Astrocyte (in vitro differentiated cells and primary cell): ENCODE measurements around the gene ASPHD2. TPM values are rescaled to one million over a fixed set of nuclear protein-coding genes. Genes with fewer than 3 reads are reported as not detected.

Experiments used
- DNase-seq: peaks from one replicate; pipeline ENCODE4 v3.0.0-alpha.2; 2010; ENCODE audit warnings: low read depth
- FAIRE-seq: peaks from 2 replicates; lab custom pipeline; 2011; peaks lifted over from hg19 to GRCh38; lab: Jason Lieb, UNC
- H2AFZ ChIP-seq: 2 replicates; pipeline ENCODE4 v1.6.0; 2012; ENCODE audit warnings: low read depth, low read length, inconsistent platforms
- H3K27ac ChIP-seq: 2 replicates; pipeline ENCODE4 v1.5.1; 2011; ENCODE audit warnings: low read depth, low read length, inconsistent platforms
- H3K27me3 ChIP-seq: 2 replicates; pipeline ENCODE4 v1.6.0; 2011; ENCODE audit warnings: low read length, inconsistent platforms; ENCODE audit not compliant: insufficient read depth
- H3K36me3 ChIP-seq: 2 replicates; pipeline ENCODE4 v1.5.1; 2011; ENCODE audit warnings: low read length, inconsistent platforms; ENCODE audit not compliant: insufficient read depth
- H3K4me1 ChIP-seq: 2 replicates; pipeline ENCODE4 v1.5.1; 2011; ENCODE audit warnings: low read length, inconsistent platforms; ENCODE audit not compliant: insufficient read depth
- H3K4me2 ChIP-seq: 2 replicates; pipeline ENCODE4 v1.6.0; 2012; ENCODE audit warnings: low read length, inconsistent platforms
- H3K4me3 ChIP-seq: 2 replicates; pipeline ENCODE4 v1.5.1; 2011; ENCODE audit warnings: low read depth, mild to moderate bottlenecking, low read length, inconsistent platforms; ENCODE audit not compliant: insufficient read depth
- H3K79me2 ChIP-seq: 2 replicates; pipeline ENCODE4 v1.6.0; 2012; ENCODE audit warnings: mild to moderate bottlenecking, low read length, inconsistent platforms; ENCODE audit not compliant: insufficient read depth
- H3K9ac ChIP-seq: 2 replicates; pipeline ENCODE4 v1.6.0; 2012; ENCODE audit warnings: mild to moderate bottlenecking, low read length, inconsistent platforms
- H3K9me3 ChIP-seq: 2 replicates; pipeline ENCODE4 v1.5.1; 2012; ENCODE audit warnings: low read depth, mild to moderate bottlenecking, low read length, inconsistent platforms; ENCODE audit not compliant: insufficient read depth
- H4K20me1 ChIP-seq: 2 replicates; pipeline ENCODE4 v1.6.0; 2012; ENCODE audit warnings: low read length, inconsistent platforms; ENCODE audit not compliant: insufficient read depth
- H3K27ac Mint-ChIP-seq: one replicate; pipeline ENCODE4 v1.8.0; 2021; ENCODE audit warnings: mild to moderate bottlenecking, mixed read lengths; ENCODE audit not compliant: unreplicated experiment
- H3K27me3 Mint-ChIP-seq: one replicate; pipeline ENCODE4 v1.8.0; 2021; ENCODE audit warnings: low read depth, mixed read lengths; ENCODE audit not compliant: unreplicated experiment
- H3K36me3 Mint-ChIP-seq: one replicate; pipeline ENCODE4 v1.8.0; 2021; ENCODE audit warnings: low read depth, mixed read lengths; ENCODE audit not compliant: unreplicated experiment
- H3K4me1 Mint-ChIP-seq: one replicate; pipeline ENCODE4 v1.8.0; 2021; ENCODE audit warnings: low read depth, mixed read lengths; ENCODE audit not compliant: unreplicated experiment
- H3K4me3 Mint-ChIP-seq: one replicate; pipeline ENCODE4 v1.8.0; 2021; ENCODE audit warnings: mild to moderate bottlenecking, moderate library complexity, mixed read lengths; ENCODE audit not compliant: unreplicated experiment
- H3K9me3 Mint-ChIP-seq: one replicate; pipeline ENCODE4 v1.8.0; 2021; ENCODE audit warnings: mild to moderate bottlenecking, mixed read lengths; ENCODE audit not compliant: unreplicated experiment
- CTCF ChIP-seq: IDR thresholded peaks from 2 replicates; pipeline ENCODE4 v1.5.1; 2011; ENCODE audit warnings: low read depth, mild to moderate bottlenecking, inconsistent platforms, low read length, moderate library complexity; ENCODE audit not compliant: insufficient read depth
- EZH2 ChIP-seq: IDR thresholded peaks from 2 replicates; pipeline ENCODE4 v1.6.1; 2012; ENCODE audit warnings: mild to moderate bottlenecking, low read length, inconsistent platforms; ENCODE audit not compliant: insufficient read depth
- total RNA-seq: library from RNA; stranded (reverse); gene quantifications from 2 replicates; pipeline ENCODE4 v1.2.1, GENCODE V29; 2021

Gene ASPHD2
- total RNA-seq, 1 donor from 2014 or later = 11.7 TPM

GRCh38 chr22:26382782-26383181 is 46.3 kb upstream of the ASPHD2 start:
- FAIRE-seq = no peak

GRCh38 chr22:26383968-26384556 is 45.0 kb upstream of the ASPHD2 start:
- FAIRE-seq = no peak
- H2AFZ ChIP-seq = no peak overlapping the region

More at GRCh38 chr22:26382782-26383181, 46.3 kb upstream of the ASPHD2 start:
- Mint-ChIP-seq H3K27me3 (peaks cover 15% of the 10 kb centered on the region), H3K4me3 (no peak overlapping the region), H3K36me3 (no peaks in the 10 kb centered on the region), H3K4me1 (no peaks in the 10 kb centered on the region), H3K27ac (no peak overlapping the region), H3K9me3 (peaks cover 7% of the 10 kb centered on the region)
- no peak overlapping the region for H2AFZ ChIP-seq
- no peaks in the 10 kb centered on the region for H3K79me2 ChIP-seq
- no peaks in the 10 kb centered on the region for H3K4me1 ChIP-seq
- H3K4me2 ChIP-seq = no peak overlapping the region
- no peak overlapping the region for H3K9ac ChIP-seq
- H3K9me3 ChIP-seq = peaks cover 4% of the 10 kb centered on the region
- peaks cover 43% of the 10 kb centered on the region for H3K27me3 ChIP-seq
- no peak overlapping the region for H3K27ac ChIP-seq
- H3K4me3 ChIP-seq = no peak overlapping the region
- H4K20me1 ChIP-seq = no peaks in the 10 kb centered on the region
- no peak for DNase-seq
- H3K36me3 ChIP-seq = no peaks in the 10 kb centered on the region
- no peak for TF ChIP-seq CTCF
- TF ChIP-seq EZH2 = no peak

More at GRCh38 chr22:26383968-26384556, 45.0 kb upstream of the ASPHD2 start:
- peaks cover 10% of the 10 kb centered on the region for H3K27me3 Mint-ChIP-seq
- no peaks in the 10 kb centered on the region for H3K4me1 ChIP-seq
- H3K36me3 ChIP-seq = no peaks in the 10 kb centered on the region
- no peak overlapping the region for H3K27ac ChIP-seq
- H3K4me2 ChIP-seq = no peak overlapping the region
- no peak overlapping the region for H3K9ac ChIP-seq
- no peak overlapping the region for H3K4me3 Mint-ChIP-seq
- peaks cover 36% of the 10 kb centered on the region for H3K27me3 ChIP-seq
- H3K4me1 Mint-ChIP-seq = no peaks in the 10 kb centered on the region
- TF ChIP-seq CTCF = no peak
- no peak for TF ChIP-seq EZH2
- H3K9me3 Mint-ChIP-seq = peaks cover 10% of the 10 kb centered on the region
- H3K27ac Mint-ChIP-seq = no peak overlapping the region
- no peaks in the 10 kb centered on the region for H3K79me2 ChIP-seq
- no peak for DNase-seq
- H3K4me3 ChIP-seq = no peak overlapping the region
- H4K20me1 ChIP-seq = no peaks in the 10 kb centered on the region
- H3K9me3 ChIP-seq = peaks cover under 1% of the 10 kb centered on the region
- H3K36me3 Mint-ChIP-seq = no peaks in the 10 kb centered on the region
